PFSK-1 (cell line): ENCODE data around the gene PPP2R5C.

Experiments used
- FOXP2 ChIP-seq: optimal IDR thresholded peaks from 2 replicates; pipeline ENCODE3; 2011; ENCODE audit warnings: borderline replicate concordance, control low read depth, inconsistent platforms; ENCODE audit not compliant: insufficient read depth; ENCODE audit errors: extremely low read length, extremely low read depth
- POLR2AphosphoS5 ChIP-seq: IDR thresholded peaks from 2 replicates; pipeline ENCODE4 v1.6.1; 2012; ENCODE audit warnings: low read depth, mild to moderate bottlenecking, control low read depth, low read length, moderate library complexity
- REST ChIP-seq, 2 experiments: IDR thresholded peaks; 2 replicates each; pipeline versions ENCODE4 v1.6.1 to v1.8.0; 2011 to 2012; ENCODE audit warnings: low read depth in 2 of 2, low read length in 2 of 2, control low read depth in 1 of 2, inconsistent platforms in 1 of 2, mild to moderate bottlenecking in 1 of 2, moderate library complexity in 1 of 2; ENCODE audit not compliant: insufficient read depth in 1 of 2
- SIN3A ChIP-seq: IDR thresholded peaks from 2 replicates; pipeline ENCODE4 v1.6.1; 2012; ENCODE audit warnings: mild to moderate bottlenecking, low read length, moderate library complexity, borderline replicate concordance; ENCODE audit not compliant: insufficient read depth
- TAF1 ChIP-seq: IDR thresholded peaks from 2 replicates; pipeline ENCODE4 v1.6.1; 2012; ENCODE audit warnings: low read length, control low read depth, borderline replicate concordance; ENCODE audit not compliant: insufficient read depth

The PPP2R5C gene

GRCh38 chr14:101845496-101845895 is 84.0 kb downstream of the PPP2R5C start:
- no peak for TF ChIP-seq FOXP2
- no peak for TF ChIP-seq POLR2AphosphoS5
- no peak for TF ChIP-seq TAF1
- no peak for TF ChIP-seq SIN3A

- TF ChIP-seq FOXP2 (no peak), REST (IDR thresholded peaks at IDR 0.05; ENCODE audit: insufficient read depth in 1 of 2, low read depth in 2 of 2, low read length in 2 of 2) (no peak)
Measured at GRCh38 chr14:101845896-101846295, 84.4 kb downstream of the PPP2R5C start.

GRCh38 chr14:101849125-101849524 is 87.6 kb downstream of the PPP2R5C start:
- TF ChIP-seq POLR2AphosphoS5 (no peak), SIN3A (no peak)

GRCh38 chr14:101849640-101850039 is 88.1 kb downstream of the PPP2R5C start:
- TF ChIP-seq REST (IDR thresholded peaks at IDR 0.05; ENCODE audit: insufficient read depth in 1 of 2, low read depth in 2 of 2, low read length in 2 of 2) (no peak), TAF1 (no peak), POLR2AphosphoS5 (no peak), SIN3A (no peak), FOXP2 (no peak)

GRCh38 chr14:101851183-101851582 is 89.7 kb downstream of the PPP2R5C start:
- TF ChIP-seq REST (IDR thresholded peaks at IDR 0.05; ENCODE audit: insufficient read depth in 1 of 2, low read depth in 2 of 2, low read length in 2 of 2) (no peak), FOXP2 (no peak), TAF1 (no peak), SIN3A (no peak), POLR2AphosphoS5 (no peak)

- TF ChIP-seq REST (IDR thresholded peaks at IDR 0.05; ENCODE audit: insufficient read depth in 1 of 2, low read depth in 2 of 2, low read length in 2 of 2) (no peak), FOXP2 (no peak), TAF1 (no peak), SIN3A (no peak)
Measured at GRCh38 chr14:101851736-101852405, 90.4 kb downstream of the PPP2R5C start.
